BLaER1 treated with 17β-estradiol and CSF1 and Interleukin-3, amounts not matched to agents 10 nM and 100 nM (cell line): ENCODE results near the gene LRRK2.
A peak's percentile ranks its signal among the peaks of the same experiment; 100 is the strongest.
"Not testable (repeated sequence)": the region's sequence is repeated elsewhere in the genome, so short reads cannot be mapped to it uniquely, and the experiment has no call there.

Source experiments
- H3K27ac ChIP-seq, 11 experiments: shearing (Covaris generic); formaldehyde crosslinking; 2 replicates each; pipeline ENCODE4 v1.8.1; 2022
- H3K27me3 ChIP-seq, 11 experiments: shearing (Covaris generic); formaldehyde crosslinking; 2 replicates each; pipeline ENCODE4 v1.8.1; 2022
- H3K36me3 ChIP-seq, 11 experiments: shearing (Covaris generic); formaldehyde crosslinking; 2 replicates each; pipeline ENCODE4 v1.8.1; 2022
- H3K4me1 ChIP-seq, 10 experiments: shearing (Covaris generic); formaldehyde crosslinking; 2 replicates each; pipeline ENCODE4 v1.8.1; 2022
- H3K4me2 ChIP-seq, 11 experiments: shearing (Covaris generic); formaldehyde crosslinking; 2 replicates each; pipeline ENCODE4 v1.8.1; 2022
- H3K4me3 ChIP-seq, 10 experiments: shearing (Covaris generic); formaldehyde crosslinking; 2 replicates each; pipeline ENCODE4 v1.8.1; 2022
- H3K9ac ChIP-seq, 11 experiments: shearing (Covaris generic); formaldehyde crosslinking; 2 replicates each; pipeline ENCODE4 v1.8.1; 2022
- H3K9me3 ChIP-seq, 11 experiments: shearing (Covaris generic); formaldehyde crosslinking; replicated peaks in 1 of 11; 2 replicates each; pipeline ENCODE4 v1.8.1; 2022
- H4K20me1 ChIP-seq, 11 experiments: shearing (Covaris generic); formaldehyde crosslinking; 2 replicates each; pipeline ENCODE4 v1.8.1; 2022
- Cebpa-rat ChIP-seq, 11 experiments: shearing (Covaris generic); IDR thresholded peaks; 2 replicates each; pipeline ENCODE4 v1.8.1; 2022

The LRRK2 gene

DNA sequence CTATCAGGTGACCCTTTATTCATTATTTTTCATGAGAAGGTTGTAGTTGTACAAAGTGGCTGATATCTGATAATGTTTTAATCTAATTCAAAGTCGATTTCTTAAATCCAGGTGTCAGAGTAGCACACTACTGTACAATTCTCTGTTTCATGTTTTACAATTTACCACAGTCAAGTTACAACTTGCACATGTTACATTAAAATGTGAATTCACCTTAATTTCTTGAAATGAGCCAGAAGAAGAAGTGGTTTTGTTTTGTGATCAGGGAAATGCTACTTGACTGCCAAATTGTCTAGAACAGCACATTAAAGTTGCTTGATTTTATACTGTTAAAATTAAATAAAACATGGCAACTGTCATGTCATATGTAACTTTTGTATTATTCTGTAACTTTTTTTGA lies 23.2 kb downstream of the LRRK2 start:
- peaks cover 0 to 5% (median 0%) of the 10 kb centered on the region in 10 experiments; a peak in 1 of 20 replicates for H3K4me1 ChIP-seq
- H3K4me3 ChIP-seq: no peak overlapping the region
- TF ChIP-seq Cebpa-rat (IDR thresholded peaks at IDR 0.05): no peak
- peaks cover 0 to 41% (median 0%) of the 10 kb centered on the region in 11 experiments; a peak in 4 of 22 replicates for H3K27me3 ChIP-seq
- H3K9ac ChIP-seq: no peak overlapping the region
- H3K27ac ChIP-seq: no peak overlapping the region
- no peaks in the 10 kb centered on the region for H4K20me1 ChIP-seq
- no peak overlapping the region for H3K4me2 ChIP-seq
- peaks cover 0 to 7% (median 0%) of the 10 kb centered on the region in 11 experiments; a peak in 5 of 22 replicates for H3K9me3 ChIP-seq
- H3K36me3 ChIP-seq: peaks cover 0 to 10% (median 0%) of the 10 kb centered on the region in 11 experiments; a peak in 3 of 22 replicates

DNA sequence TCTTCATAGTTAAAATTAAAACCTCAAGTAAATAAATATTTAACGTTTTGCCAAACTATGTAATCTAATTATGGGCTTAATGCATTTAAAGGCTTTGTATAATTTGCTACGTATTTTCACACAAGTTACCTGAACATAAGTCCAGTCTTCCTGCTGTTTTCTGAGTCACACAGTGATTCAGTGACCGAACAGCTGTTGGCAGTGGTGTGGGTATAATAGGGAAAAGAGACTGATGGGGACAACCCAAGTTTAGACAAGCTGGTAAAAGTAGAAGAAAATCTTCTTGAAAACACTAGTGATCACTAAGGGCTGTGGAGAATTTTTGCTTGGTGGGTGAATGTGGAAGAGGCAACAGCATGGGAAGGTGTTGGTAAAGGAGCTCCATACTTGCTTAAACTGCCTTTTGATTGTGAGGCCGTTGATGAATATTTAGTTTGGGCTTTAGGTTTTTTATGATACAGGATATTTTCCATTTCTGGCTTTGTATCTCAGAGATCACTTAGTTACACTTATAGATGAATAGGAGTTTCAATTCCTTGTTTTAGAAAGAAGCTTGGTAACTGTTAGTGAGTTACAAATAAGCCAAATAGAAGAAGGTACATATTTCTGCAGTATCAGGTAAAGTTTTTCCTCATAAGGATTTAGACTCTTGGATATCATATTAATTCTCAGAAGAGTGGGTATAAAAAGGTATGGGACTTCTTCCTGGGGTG lies 23.9 kb downstream of the LRRK2 start:
- peaks cover 0 to 46% (median 0%) of the 10 kb centered on the region in 11 experiments; a peak in 4 of 22 replicates for H3K27me3 ChIP-seq
- no peak for TF ChIP-seq Cebpa-rat (IDR thresholded peaks at IDR 0.05)
- no peak overlapping the region for H3K27ac ChIP-seq
- H3K36me3 ChIP-seq: peaks cover 0 to 15% (median 0%) of the 10 kb centered on the region in 11 experiments; a peak in 3 of 22 replicates
- 0 out of 22 replicates have a peak overlapping the region, but pooled peaks of 1 of the 11 experiments have one; percentile 0 for H3K4me2 ChIP-seq
- H3K4me3 ChIP-seq: no peak overlapping the region
- H3K9ac ChIP-seq: no peak overlapping the region
- peaks cover 0 to 7% (median 0%) of the 10 kb centered on the region in 11 experiments; a peak in 5 of 22 replicates for H3K9me3 ChIP-seq
- 0 out of 20 replicates have a peak, but pooled peaks cover 0 to 5% (median 0%) of the 10 kb centered on the region in 10 experiments for H3K4me1 ChIP-seq
- no peaks in the 10 kb centered on the region for H4K20me1 ChIP-seq

DNA sequence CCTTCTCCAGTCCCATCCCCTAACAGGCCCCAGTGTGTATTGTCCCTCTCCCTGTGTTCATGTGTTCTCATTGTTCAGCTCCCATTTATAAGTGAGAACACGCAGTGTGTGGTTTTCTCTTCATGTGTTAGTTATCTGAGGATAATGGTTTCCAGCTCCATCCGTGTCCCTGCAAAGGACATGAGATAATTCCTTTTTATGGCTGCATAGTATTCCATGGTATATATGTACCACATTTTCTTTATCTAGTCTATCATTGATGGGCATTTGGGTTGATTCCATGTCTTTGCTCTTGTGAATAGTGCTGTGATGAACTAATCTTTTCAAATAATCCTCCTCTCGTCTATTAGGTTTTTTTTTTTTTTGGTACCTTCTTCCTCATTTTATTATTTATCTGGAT lies 25.9 kb downstream of the LRRK2 start:
- not testable (repeated sequence) for H3K27ac ChIP-seq, H3K4me1 ChIP-seq, H3K4me2 ChIP-seq, H3K9me3 ChIP-seq, H3K4me3 ChIP-seq, H4K20me1 ChIP-seq, H3K9ac ChIP-seq
- peaks cover 0 to 18% (median 0%) of the 10 kb centered on the region in 11 experiments; a peak in 3 of 22 replicates for H3K36me3 ChIP-seq
- H3K27me3 ChIP-seq: peaks cover 0 to 65% (median 0%) of the 10 kb centered on the region in 11 experiments; a peak in 6 of 22 replicates

- no peaks in the 10 kb centered on the region for H3K4me1 ChIP-seq
- H3K9me3 ChIP-seq: peaks cover 0 to 7% (median 0%) of the 10 kb centered on the region in 11 experiments; a peak in 5 of 22 replicates
- H3K36me3 ChIP-seq: peaks cover 0 to 18% (median 0%) of the 10 kb centered on the region in 11 experiments; a peak in 3 of 22 replicates
- H3K27me3 ChIP-seq: peaks cover 0 to 88% (median 0%) of the 10 kb centered on the region in 11 experiments; a peak in 8 of 22 replicates
- no peak overlapping the region for H3K9ac ChIP-seq
- H3K4me2 ChIP-seq: no peak overlapping the region
- no peak overlapping the region for H3K4me3 ChIP-seq
- TF ChIP-seq Cebpa-rat (IDR thresholded peaks at IDR 0.05): no peak
- 0 out of 22 replicates have a peak, but pooled peaks cover 0 to 5% (median 0%) of the 10 kb centered on the region in 11 experiments for H4K20me1 ChIP-seq
- no peak overlapping the region for H3K27ac ChIP-seq
These were observed 29.1 kb downstream of the LRRK2 start for GRCh38 chr12:40253936-40254335.

- TF ChIP-seq Cebpa-rat (IDR thresholded peaks at IDR 0.05): no peak
- no peak overlapping the region for H3K4me3 ChIP-seq
- no peaks in the 10 kb centered on the region for H3K4me1 ChIP-seq
- peaks cover 0 to 7% (median 0%) of the 10 kb centered on the region in 11 experiments; a peak in 5 of 22 replicates for H3K9me3 ChIP-seq
- peaks cover 0 to 18% (median 0%) of the 10 kb centered on the region in 11 experiments; a peak in 3 of 22 replicates for H3K36me3 ChIP-seq
- H4K20me1 ChIP-seq: 0 out of 22 replicates have a peak, but pooled peaks cover 0 to 5% (median 0%) of the 10 kb centered on the region in 11 experiments
- H3K9ac ChIP-seq: no peak overlapping the region
- H3K4me2 ChIP-seq: no peak overlapping the region
- peaks cover 0 to 91% (median 0%) of the 10 kb centered on the region in 11 experiments; a peak in 8 of 22 replicates for H3K27me3 ChIP-seq
- H3K27ac ChIP-seq: no peak overlapping the region
These were observed 29.8 kb downstream of the LRRK2 start for GRCh38 chr12:40254455-40255085.

DNA sequence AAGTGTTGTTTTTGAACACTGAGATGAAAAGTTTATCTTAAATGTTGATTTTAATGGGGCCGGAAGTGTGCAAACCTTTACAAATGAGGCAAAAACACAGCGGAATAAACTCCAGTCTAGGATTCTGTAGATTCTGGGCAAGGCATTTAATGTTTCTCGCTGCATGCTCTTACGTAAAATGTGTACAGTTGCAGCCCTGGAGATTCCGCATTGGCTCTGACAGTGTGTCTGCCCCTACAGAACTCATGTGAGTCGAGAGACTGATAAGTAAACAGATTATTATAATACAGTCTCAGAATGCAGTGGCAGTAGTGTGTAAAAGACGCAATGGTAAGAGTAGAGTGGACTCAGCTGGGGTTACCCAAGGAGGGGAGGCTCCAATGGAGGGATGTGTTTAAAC lies 33.6 kb downstream of the LRRK2 start:
- Histone ChIP-seq H3K9me3 (no peaks in the 10 kb centered on the region), H3K9ac (no peak overlapping the region), H3K36me3 (peaks cover 0 to 6% (median 0%) of the 10 kb centered on the region in 11 experiments; a peak in 3 of 22 replicates), H4K20me1 (peaks cover 0 to 5% (median 0%) of the 10 kb centered on the region in 11 experiments; a peak in 1 of 22 replicates), H3K4me1 (peaks cover 0 to 13% (median 5%) of the 10 kb centered on the region in 10 experiments; a peak in 8 of 20 replicates), H3K4me2 (no peak overlapping the region), H3K27ac (no peak overlapping the region), H3K27me3 (peaks cover 0 to 93% (median 0%) of the 10 kb centered on the region in 11 experiments; a peak in 9 of 22 replicates), H3K4me3 (no peak overlapping the region)
- TF ChIP-seq Cebpa-rat (IDR thresholded peaks at IDR 0.05): no peak

- Histone ChIP-seq H4K20me1 (peaks cover 0 to 5% (median 0%) of the 10 kb centered on the region in 11 experiments; a peak in 1 of 22 replicates), H3K27ac (no peak overlapping the region), H3K9ac (no peak overlapping the region), H3K4me1 (peaks cover 5 to 25% (median 8%) of the 10 kb centered on the region in 10 experiments; a peak in 14 of 20 replicates), H3K4me3 (no peak overlapping the region), H3K27me3 (peaks cover 0 to 75% (median 0%) of the 10 kb centered on the region in 11 experiments; a peak in 9 of 22 replicates), H3K4me2 (peak overlapping the region in 4 of 11 experiments; percentile 5 to 52 (median 26); a peak in 4 of 22 replicates), H3K36me3 (peaks cover 0 to 7% (median 0%) of the 10 kb centered on the region in 11 experiments; a peak in 2 of 22 replicates), H3K9me3 (peaks cover 5 to 11% (median 8%) of the 10 kb centered on the region in 11 experiments; a peak in 21 of 22 replicates)
- TF ChIP-seq Cebpa-rat (IDR thresholded peaks at IDR 0.05): no peak
These were observed 37.1 kb downstream of the LRRK2 start for GRCh38 chr12:40261937-40262336.

DNA sequence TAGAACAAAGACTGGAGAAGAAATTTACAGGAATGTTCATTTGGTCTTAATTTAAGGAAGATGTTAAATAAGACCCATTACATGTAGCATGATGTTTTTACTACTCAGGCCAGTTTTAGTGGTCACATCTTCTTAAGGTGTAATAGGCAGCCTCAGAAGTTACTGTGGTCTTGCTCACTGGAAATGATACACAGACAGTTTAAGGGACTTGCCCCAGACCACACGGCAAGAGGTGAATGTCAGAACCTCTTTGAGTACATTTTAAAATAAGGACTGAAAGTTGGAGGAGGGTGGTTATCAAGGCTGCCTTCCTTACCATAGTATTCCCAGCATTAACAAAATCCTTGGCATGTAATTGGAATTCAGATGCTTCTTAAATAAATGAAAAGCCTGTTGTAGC lies 37.9 kb downstream of the LRRK2 start:
- Histone ChIP-seq H3K4me3 (no peak overlapping the region), H3K27me3 (peaks cover 0 to 75% (median 0%) of the 10 kb centered on the region in 11 experiments; a peak in 9 of 22 replicates), H3K4me2 (peak overlapping the region in 3 of 11 experiments; percentile 5 to 39 (median 14); a peak in 3 of 22 replicates), H4K20me1 (peaks cover 0 to 5% (median 0%) of the 10 kb centered on the region in 11 experiments; a peak in 1 of 22 replicates), H3K4me1 (peaks cover 5 to 25% (median 8%) of the 10 kb centered on the region in 10 experiments; a peak in 14 of 20 replicates), H3K9me3 (peaks cover 5 to 11% (median 8%) of the 10 kb centered on the region in 11 experiments; a peak in 21 of 22 replicates), H3K9ac (no peak overlapping the region), H3K27ac (no peak overlapping the region), H3K36me3 (peaks cover 0 to 7% (median 0%) of the 10 kb centered on the region in 11 experiments; a peak in 2 of 22 replicates)
- TF ChIP-seq Cebpa-rat (IDR thresholded peaks at IDR 0.05): no peak
